ENCODE data around the gene LRMDA. TPM values are rescaled to one million over a fixed set of nuclear protein-coding genes. Genes with fewer than 3 reads are reported as not detected.

The LRMDA gene
- polyA plus RNA-seq, 3 donors: 7.2 to 20.6 (median 14.4) TPM

GRCh38 chr10:75572478-75572877 lies 141.1 kb downstream of the LRMDA start:
- 94 to 97% (median 95%) methylated on average over 2 of the region's 2 CpGs for WGBS, 3 donors
- no peak overlapping the region for H3K27ac ChIP-seq (ENCODE audit: low read depth, low read length)

GRCh38 chr10:75575940-75576339 lies 144.5 kb downstream of the LRMDA start:
- WGBS, 3 donors: 66 to 93% (median 85%) methylated on average over 4 of the region's 4 CpGs
- no peak overlapping the region for H3K27ac ChIP-seq (ENCODE audit: low read depth, low read length)

DNA sequence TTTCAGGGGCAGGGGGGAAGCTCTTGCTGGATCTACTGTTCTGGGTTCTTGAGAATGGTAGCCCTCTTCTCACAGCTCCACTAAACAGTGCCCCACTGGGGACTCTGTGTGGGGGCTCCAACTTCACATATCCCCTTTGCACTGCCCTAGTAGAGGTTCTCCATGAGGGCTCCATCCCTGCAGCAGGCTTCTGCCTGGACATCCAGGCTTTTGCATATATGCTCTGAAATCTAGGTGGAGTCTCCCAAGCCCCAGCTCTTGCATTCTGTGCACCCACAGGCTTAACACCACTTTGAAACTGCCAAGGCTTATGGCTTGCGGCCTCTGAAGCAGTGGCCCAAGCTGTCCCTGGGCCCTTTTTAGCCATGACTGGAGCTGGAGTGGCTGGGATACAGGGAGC lies 150.7 kb downstream of the LRMDA start:
- H3K27ac ChIP-seq (ENCODE audit: low read depth, low read length): no peak overlapping the region
- WGBS, 3 donors: 91 to 100% (median 100%) methylated on average over 1 of the region's 1 CpG

GRCh38 chr10:75585294-75585693 lies 153.9 kb downstream of the LRMDA start:
- H3K27ac ChIP-seq (ENCODE audit: low read depth, low read length): no peak overlapping the region
- 94 to 100% (median 97%) methylated on average over 1 of the region's 1 CpG for WGBS, 3 donors

- 93 to 100% (median 97%) methylated on average over 1 of the region's 1 CpG for WGBS, 3 donors
- no peak overlapping the region for H3K27ac ChIP-seq (ENCODE audit: low read depth, low read length)
Observed at GRCh38 chr10:75586814-75587213, 155.4 kb downstream of the LRMDA start.

GRCh38 chr10:75588031-75588430 lies 156.6 kb downstream of the LRMDA start:
- WGBS, 3 donors: 62 to 79% (median 77%) methylated on average over 1 of the region's 1 CpG
- no peak overlapping the region for H3K27ac ChIP-seq (ENCODE audit: low read depth, low read length)

DNA sequence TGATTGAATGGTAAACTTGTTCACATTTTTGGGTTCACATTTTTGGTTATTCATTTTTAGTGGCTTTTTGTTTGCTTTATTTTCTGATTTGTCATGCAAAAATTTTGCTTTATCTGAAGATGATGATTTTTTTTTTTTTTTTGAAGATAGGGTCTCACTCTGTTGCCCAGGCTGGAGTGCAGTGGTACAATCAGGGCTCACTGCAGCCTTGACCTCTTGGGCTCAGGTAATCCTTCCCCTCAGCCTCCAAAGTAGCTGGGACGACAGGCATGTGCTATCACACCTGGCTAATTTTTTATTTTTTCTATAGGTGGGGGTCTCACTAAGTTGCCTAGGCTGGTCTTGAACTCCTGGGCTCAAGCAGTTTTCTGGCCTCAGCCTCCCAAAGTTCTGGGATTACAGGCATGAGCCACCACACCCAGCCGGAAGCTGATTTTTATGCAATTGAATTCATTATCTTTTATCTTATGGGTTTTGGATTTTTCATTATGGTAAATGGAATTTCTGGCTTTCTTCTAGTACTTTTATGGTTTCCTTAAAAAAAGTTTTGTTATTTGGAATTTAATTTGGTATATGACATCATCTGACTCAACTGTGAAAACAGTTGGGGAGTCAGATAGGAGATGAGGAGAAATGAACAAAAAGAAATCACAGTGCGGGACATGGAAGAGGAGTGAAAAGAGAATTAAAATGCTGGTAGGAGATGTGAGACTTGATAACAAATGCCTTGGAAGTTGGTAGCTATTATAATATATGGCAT lies 158.7 kb downstream of the LRMDA start:
- WGBS, 3 donors: 94 to 99% (median 97%) methylated on average over 3 of the region's 3 CpGs
- no peak overlapping the region for H3K27ac ChIP-seq (ENCODE audit: low read depth, low read length)

- WGBS, 3 donors: 69 to 81% (median 70%) methylated on average over 31 of the region's 31 CpGs
- H3K27ac ChIP-seq (ENCODE audit: low read depth, low read length): no peak overlapping the region
Observed at GRCh38 chr10:75592151-75592787, 160.8 kb downstream of the LRMDA start.

GRCh38 chr10:75592791-75593643 lies 161.6 kb downstream of the LRMDA start:
- no peak overlapping the region for H3K27ac ChIP-seq (ENCODE audit: low read depth, low read length)
- WGBS, 3 donors: 32 to 53% (median 51%) methylated on average over 8 of the region's 8 CpGs

- no peak overlapping the region for H3K27ac ChIP-seq (ENCODE audit: low read depth, low read length)
- 78 to 93% (median 86%) methylated on average over 14 of the region's 14 CpGs for WGBS, 3 donors
Observed at GRCh38 chr10:75593692-75594556, 162.5 kb downstream of the LRMDA start.

- 77 to 88% (median 81%) methylated on average over 6 of the region's 6 CpGs for WGBS, 3 donors
- no peak overlapping the region for H3K27ac ChIP-seq (ENCODE audit: low read depth, low read length)
Observed at GRCh38 chr10:75596930-75597620, 165.7 kb downstream of the LRMDA start.

GRCh38 chr10:75597773-75598440 lies 166.5 kb downstream of the LRMDA start:
- WGBS, 3 donors: 86 to 91% (median 91%) methylated on average over 15 of the region's 15 CpGs
- no peak overlapping the region for H3K27ac ChIP-seq (ENCODE audit: low read depth, low read length)

- 92 to 97% (median 93%) methylated on average over 5 of the region's 5 CpGs for WGBS, 3 donors
- no peak overlapping the region for H3K27ac ChIP-seq (ENCODE audit: low read depth, low read length)
Observed at GRCh38 chr10:75598998-75599397, 167.6 kb downstream of the LRMDA start.

DNA sequence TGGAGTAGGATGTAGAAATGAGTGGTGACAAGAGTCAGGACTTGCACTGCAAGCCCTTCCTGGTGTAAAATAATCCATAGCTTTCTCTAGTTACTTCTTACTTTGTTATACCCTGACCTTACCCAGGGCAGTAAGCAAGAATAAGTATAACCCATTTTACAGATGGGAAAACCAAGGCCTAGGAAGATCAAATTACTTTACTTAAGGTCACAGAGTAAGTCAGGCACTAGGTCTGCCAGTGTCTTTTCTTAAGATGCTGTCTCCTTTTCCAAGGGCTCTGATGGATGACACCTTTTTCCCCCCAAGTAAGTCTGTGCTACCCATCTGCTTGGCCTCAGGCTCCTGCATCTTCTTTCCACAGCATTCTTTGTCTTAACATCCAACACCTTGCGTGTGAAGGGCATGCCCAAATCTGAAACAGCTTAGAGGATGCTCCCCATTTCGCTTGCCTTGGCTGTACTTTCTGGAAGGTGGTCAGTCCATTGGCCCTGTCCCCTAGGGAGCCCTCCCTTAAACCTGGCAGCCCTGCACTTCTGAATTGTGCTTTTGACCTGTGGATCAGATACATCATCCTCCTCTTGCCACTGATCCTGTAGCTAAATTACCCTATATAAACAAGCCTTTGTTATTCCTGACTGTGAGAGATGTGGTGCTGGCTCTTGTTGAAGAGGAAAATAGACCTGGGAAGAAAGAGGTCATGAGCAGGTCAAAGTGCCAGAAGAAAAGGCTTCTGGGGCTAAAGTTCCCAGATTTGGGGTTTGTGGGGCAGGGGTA lies 168.6 kb downstream of the LRMDA start:
- no peak overlapping the region for H3K27ac ChIP-seq (ENCODE audit: low read depth, low read length)
- 83 to 97% (median 96%) methylated on average over 2 of the region's 2 CpGs for WGBS, 3 donors

GRCh38 chr10:75600833-75601232 lies 169.4 kb downstream of the LRMDA start:
- 52 to 89% (median 84%) methylated on average over 4 of the region's 4 CpGs for WGBS, 3 donors
- no peak overlapping the region for H3K27ac ChIP-seq (ENCODE audit: low read depth, low read length)

GRCh38 chr10:75602341-75602740 lies 170.9 kb downstream of the LRMDA start:
- WGBS, 3 donors: 94 to 98% (median 95%) methylated on average over 2 of the region's 2 CpGs
- no peak overlapping the region for H3K27ac ChIP-seq (ENCODE audit: low read depth, low read length)
